ENCODE results near the gene JAM3. TPM values are rescaled to one million over a fixed set of nuclear protein-coding genes. Genes with fewer than 3 reads are reported as not detected.
"Not testable (repeated sequence)": the region's sequence is repeated elsewhere in the genome, so short reads cannot be mapped to it uniquely, and the experiment has no call there.

JAM3 gene
- total RNA-seq, 1 experiment from 2014 or later: 32.9 TPM

DNA sequence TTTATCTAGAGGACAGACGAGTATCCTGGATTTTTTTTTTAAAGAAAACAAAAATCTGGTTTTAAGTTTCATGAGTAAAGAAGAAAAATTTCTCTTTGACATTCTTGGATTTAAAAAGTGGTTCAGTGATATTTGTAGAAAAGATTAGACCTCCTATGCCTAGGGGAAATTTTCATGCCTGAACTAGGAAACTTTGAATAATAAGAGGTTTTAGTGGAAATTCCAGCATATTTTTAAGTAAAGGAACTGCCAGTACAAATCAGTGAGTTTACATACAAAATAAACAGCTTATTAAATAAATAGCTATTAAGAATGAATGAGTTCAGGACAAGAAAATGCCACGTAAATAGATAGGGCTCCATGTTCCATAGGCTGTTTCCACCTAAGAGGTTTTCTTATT is 17.5 kb downstream of the JAM3 start:
- no peak overlapping the region for H3K4me3 Mint-ChIP-seq
- no peaks in the 10 kb centered on the region for H3K27me3 Mint-ChIP-seq (ENCODE audit: low read depth)
- TF ChIP-seq FOXK1 (CRISPR knock-in tag; IDR thresholded peaks at IDR 0.05) (no peak), NR1H2 (CRISPR knock-in tag; IDR thresholded peaks at IDR 0.05) (no peak)
- TF ChIP-seq, protein P1, sequence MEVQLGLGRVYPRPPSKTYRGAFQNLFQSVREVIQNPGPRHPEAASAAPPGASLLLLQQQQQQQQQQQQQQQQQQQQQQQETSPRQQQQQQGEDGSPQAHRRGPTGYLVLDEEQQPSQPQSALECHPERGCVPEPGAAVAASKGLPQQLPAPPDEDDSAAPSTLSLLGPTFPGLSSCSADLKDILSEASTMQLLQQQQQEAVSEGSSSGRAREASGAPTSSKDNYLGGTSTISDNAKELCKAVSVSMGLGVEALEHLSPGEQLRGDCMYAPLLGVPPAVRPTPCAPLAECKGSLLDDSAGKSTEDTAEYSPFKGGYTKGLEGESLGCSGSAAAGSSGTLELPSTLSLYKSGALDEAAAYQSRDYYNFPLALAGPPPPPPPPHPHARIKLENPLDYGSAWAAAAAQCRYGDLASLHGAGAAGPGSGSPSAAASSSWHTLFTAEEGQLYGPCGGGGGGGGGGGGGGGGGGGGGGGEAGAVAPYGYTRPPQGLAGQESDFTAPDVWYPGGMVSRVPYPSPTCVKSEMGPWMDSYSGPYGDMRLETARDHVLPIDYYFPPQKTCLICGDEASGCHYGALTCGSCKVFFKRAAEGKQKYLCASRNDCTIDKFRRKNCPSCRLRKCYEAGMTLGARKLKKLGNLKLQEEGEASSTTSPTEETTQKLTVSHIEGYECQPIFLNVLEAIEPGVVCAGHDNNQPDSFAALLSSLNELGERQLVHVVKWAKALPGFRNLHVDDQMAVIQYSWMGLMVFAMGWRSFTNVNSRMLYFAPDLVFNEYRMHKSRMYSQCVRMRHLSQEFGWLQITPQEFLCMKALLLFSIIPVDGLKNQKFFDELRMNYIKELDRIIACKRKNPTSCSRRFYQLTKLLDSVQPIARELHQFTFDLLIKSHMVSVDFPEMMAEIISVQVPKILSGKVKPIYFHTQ (CRISPR knock-in tag; IDR thresholded peaks at IDR 0.05): no peak
- TF ChIP-seq, protein P2, sequence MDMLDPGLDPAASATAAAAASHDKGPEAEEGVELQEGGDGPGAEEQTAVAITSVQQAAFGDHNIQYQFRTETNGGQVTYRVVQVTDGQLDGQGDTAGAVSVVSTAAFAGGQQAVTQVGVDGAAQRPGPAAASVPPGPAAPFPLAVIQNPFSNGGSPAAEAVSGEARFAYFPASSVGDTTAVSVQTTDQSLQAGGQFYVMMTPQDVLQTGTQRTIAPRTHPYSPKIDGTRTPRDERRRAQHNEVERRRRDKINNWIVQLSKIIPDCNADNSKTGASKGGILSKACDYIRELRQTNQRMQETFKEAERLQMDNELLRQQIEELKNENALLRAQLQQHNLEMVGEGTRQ (CRISPR knock-in tag; IDR thresholded peaks at IDR 0.05): no peak
- TF ChIP-seq, protein P3, sequence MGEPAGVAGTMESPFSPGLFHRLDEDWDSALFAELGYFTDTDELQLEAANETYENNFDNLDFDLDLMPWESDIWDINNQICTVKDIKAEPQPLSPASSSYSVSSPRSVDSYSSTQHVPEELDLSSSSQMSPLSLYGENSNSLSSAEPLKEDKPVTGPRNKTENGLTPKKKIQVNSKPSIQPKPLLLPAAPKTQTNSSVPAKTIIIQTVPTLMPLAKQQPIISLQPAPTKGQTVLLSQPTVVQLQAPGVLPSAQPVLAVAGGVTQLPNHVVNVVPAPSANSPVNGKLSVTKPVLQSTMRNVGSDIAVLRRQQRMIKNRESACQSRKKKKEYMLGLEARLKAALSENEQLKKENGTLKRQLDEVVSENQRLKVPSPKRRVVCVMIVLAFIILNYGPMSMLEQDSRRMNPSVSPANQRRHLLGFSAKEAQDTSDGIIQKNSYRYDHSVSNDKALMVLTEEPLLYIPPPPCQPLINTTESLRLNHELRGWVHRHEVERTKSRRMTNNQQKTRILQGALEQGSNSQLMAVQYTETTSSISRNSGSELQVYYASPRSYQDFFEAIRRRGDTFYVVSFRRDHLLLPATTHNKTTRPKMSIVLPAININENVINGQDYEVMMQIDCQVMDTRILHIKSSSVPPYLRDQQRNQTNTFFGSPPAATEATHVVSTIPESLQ (CRISPR knock-in tag; IDR thresholded peaks at IDR 0.05): no peak
- ATAC-seq (no peak), DNase-seq (ENCODE audit: low spot score) (no peak)
- H3K4me1 Mint-ChIP-seq: peaks cover 21% of the 10 kb centered on the region
- no peak overlapping the region for H3K27ac Mint-ChIP-seq
- H3K9me3 Mint-ChIP-seq: peaks cover 13% of the 10 kb centered on the region
- ChIA-PET POLR2A (no interaction called here), CTCF (interaction anchor here (0.7 to 1.9 kb wide), 3 partner anchors 12 to 121 kb away, joined by 3 to 7 read pairs (median 3); no protein-coding TSS in a partner anchor)
- H3K36me3 Mint-ChIP-seq: peaks cover 13% of the 10 kb centered on the region

DNA sequence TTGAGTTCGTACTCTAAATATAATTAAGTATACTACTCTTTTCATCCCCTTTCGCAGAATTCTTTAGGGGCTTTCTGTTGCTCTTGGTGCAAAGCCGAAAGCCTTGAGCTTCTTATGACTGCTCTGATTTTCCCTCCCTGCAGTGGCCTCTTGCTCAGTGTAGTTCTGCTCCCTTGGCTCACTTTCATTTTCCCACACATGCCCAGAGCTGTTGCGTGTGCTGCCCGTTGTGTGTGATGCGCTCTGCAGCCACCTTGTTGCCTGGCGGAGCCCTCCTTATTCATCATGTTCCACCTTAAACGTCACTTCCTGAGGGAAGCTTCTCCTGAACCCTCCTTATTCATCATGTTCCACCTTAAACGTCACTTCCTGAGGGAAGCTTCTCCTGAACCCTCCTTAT is 23.1 kb downstream of the JAM3 start:
- ATAC-seq; CTCF ChIA-PET; H3K4me1 Mint-ChIP-seq; H3K27me3 Mint-ChIP-seq (ENCODE audit: low read depth); H3K9me3 Mint-ChIP-seq; H3K4me3 Mint-ChIP-seq; H3K27ac Mint-ChIP-seq; POLR2A ChIA-PET; H3K36me3 Mint-ChIP-seq; DNase-seq (ENCODE audit: low spot score): not testable (repeated sequence)

DNA sequence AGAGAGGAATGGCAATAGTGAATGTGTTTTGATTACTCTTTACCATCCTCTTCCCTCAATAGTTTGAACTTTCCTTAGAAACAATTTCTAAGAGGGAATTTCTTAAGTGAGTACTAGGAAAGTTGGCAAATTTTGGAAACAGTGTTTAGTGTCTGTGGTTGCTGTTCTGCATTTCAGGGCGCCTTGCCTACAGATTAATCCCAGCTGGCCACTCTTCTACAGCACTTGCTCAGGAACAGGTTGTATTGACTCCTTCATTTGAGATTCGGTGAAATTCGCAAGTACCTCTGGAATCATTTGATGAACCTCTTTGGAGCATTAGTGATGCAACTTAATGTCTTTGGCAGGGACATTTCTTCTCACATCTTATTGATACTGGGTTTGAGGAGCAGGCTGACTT is 28.3 kb downstream of the JAM3 start:
- TF ChIP-seq, protein P4, sequence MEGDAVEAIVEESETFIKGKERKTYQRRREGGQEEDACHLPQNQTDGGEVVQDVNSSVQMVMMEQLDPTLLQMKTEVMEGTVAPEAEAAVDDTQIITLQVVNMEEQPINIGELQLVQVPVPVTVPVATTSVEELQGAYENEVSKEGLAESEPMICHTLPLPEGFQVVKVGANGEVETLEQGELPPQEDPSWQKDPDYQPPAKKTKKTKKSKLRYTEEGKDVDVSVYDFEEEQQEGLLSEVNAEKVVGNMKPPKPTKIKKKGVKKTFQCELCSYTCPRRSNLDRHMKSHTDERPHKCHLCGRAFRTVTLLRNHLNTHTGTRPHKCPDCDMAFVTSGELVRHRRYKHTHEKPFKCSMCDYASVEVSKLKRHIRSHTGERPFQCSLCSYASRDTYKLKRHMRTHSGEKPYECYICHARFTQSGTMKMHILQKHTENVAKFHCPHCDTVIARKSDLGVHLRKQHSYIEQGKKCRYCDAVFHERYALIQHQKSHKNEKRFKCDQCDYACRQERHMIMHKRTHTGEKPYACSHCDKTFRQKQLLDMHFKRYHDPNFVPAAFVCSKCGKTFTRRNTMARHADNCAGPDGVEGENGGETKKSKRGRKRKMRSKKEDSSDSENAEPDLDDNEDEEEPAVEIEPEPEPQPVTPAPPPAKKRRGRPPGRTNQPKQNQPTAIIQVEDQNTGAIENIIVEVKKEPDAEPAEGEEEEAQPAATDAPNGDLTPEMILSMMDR (IDR thresholded peaks at IDR 0.05): no peak
- no peak for TF ChIP-seq SOX15 (CRISPR knock-in tag; IDR thresholded peaks at IDR 0.05)
- no peak for TF ChIP-seq ZNF263 (CRISPR knock-in tag; IDR thresholded peaks at IDR 0.05; ENCODE audit: low read depth)
- TF ChIP-seq, protein P5, sequence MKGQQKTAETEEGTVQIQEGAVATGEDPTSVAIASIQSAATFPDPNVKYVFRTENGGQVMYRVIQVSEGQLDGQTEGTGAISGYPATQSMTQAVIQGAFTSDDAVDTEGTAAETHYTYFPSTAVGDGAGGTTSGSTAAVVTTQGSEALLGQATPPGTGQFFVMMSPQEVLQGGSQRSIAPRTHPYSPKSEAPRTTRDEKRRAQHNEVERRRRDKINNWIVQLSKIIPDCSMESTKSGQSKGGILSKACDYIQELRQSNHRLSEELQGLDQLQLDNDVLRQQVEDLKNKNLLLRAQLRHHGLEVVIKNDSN (CRISPR knock-in tag; IDR thresholded peaks at IDR 0.05): no peak
- TF ChIP-seq ZNF138 (CRISPR knock-in tag; conservative IDR thresholded peaks at IDR 0.05): no peak
- no peak for TF ChIP-seq IRF2 (CRISPR knock-in tag; IDR thresholded peaks at IDR 0.05; ENCODE audit: borderline replicate concordance, low read depth)
- no peak for TF ChIP-seq JUN (CRISPR knock-in tag; IDR thresholded peaks at IDR 0.05)
- no peak for TF ChIP-seq ZNF121 (CRISPR knock-in tag; IDR thresholded peaks at IDR 0.05)
- TF ChIP-seq, protein P6, sequence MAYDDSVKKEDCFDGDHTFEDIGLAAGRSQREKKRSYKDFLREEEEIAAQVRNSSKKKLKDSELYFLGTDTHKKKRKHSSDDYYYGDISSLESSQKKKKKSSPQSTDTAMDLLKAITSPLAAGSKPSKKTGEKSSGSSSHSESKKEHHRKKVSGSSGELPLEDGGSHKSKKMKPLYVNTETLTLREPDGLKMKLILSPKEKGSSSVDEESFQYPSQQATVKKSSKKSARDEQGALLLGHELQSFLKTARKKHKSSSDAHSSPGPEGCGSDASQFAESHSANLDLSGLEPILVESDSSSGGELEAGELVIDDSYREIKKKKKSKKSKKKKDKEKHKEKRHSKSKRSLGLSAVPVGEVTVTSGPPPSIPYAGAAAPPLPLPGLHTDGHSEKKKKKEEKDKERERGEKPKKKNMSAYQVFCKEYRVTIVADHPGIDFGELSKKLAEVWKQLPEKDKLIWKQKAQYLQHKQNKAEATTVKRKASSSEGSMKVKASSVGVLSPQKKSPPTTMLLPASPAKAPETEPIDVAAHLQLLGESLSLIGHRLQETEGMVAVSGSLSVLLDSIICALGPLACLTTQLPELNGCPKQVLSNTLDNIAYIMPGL (CRISPR knock-in tag; IDR thresholded peaks at IDR 0.05): no peak
- no peak for TF ChIP-seq RELA (CRISPR knock-in tag; IDR thresholded peaks at IDR 0.05; ENCODE audit: borderline replicate concordance)
- TF ChIP-seq TCF7 (CRISPR knock-in tag; IDR thresholded peaks at IDR 0.05; ENCODE audit: low read depth): no peak
- TF ChIP-seq RORB (CRISPR knock-in tag; IDR thresholded peaks at IDR 0.05): no peak
- TF ChIP-seq SMAD4 (CRISPR knock-in tag; IDR thresholded peaks at IDR 0.05): no peak
- no peak for ATAC-seq
- Mint-ChIP-seq H3K27ac (no peak overlapping the region), H3K9me3 (peaks cover 18% of the 10 kb centered on the region), H3K4me3 (no peak overlapping the region), H3K4me1 (peaks cover 23% of the 10 kb centered on the region), H3K36me3 (peaks cover 10% of the 10 kb centered on the region), H3K27me3 (ENCODE audit: low read depth) (no peaks in the 10 kb centered on the region; the same call in none of the 2 replicates)
- no peak for DNase-seq (ENCODE audit: low spot score)
- ChIA-PET POLR2A (no interaction called here), CTCF (interaction anchor here (1.1 to 3.5 kb wide), 4 partner anchors 24 to 99 kb away, joined by 3 to 57 read pairs (median 13); no protein-coding TSS in a partner anchor)

Measured in WTC11 (cell line).